ENCODE data around the gene TACR1.
A peak's percentile ranks its signal among the peaks of the same experiment; 100 is the strongest.

Gene TACR1

DNA sequence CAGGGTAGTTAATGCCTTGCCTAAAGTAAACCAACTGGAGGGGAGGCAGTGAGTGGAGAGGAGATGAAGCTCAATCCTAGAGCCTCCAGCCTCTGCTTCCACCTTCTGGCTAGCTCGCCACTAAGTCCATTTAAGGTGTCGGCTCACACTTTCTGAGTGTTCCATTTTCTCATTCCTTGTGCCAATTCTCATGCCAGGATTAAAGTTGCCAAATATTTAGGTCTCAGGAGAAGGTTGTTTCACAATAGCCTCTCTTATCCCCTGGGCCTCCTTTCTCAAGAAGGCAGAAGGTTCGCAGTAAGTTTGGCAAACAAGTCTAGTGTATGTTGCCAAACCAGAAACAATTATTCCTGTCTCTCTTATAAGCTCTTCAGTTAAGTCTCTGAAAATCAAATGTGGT lies 57.2 kb downstream of the TACR1 start:
- DNase-seq, result no peak

DNA sequence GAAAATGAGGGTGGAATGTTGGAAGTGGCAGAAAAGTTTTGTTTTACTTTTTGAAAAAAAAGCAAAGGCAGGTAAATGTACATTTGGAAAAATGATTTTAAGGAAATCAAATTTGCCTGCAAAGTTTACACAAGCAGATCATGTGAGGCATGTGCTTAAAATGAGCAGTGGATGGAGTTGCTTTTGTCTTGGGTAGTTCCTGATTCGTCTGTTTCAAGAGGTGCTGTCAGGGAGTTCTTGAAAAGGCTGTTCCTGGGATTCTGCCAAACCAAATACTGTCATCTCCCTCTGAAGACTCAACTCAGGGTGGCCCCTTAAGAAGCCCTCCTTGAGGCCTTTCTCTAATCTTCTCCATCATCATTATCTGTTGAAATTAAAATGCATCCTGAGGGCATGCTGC lies 59.0 kb downstream of the TACR1 start:
- DNase-seq, result peak; percentile 14

DNA sequence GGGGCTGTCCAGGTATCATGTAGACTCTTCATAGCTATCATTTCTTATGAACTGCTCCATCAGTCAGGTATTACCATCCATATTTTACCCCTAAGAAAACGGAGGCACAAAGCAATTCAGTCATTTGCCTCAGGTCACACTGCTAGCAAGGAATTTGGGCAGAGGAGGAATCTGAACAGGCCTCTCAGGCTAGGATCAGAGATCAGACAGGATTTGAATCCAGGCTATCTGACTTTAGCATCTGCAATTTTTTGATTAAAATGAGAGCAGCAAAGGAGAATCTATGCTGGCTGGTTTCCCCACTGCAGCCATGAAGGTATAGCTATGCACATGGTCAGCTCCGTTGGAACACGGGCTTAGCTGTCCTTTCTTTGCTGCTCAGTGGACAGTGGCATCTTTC lies 60.1 kb downstream of the TACR1 start:
- DNase-seq, result no peak

DNA sequence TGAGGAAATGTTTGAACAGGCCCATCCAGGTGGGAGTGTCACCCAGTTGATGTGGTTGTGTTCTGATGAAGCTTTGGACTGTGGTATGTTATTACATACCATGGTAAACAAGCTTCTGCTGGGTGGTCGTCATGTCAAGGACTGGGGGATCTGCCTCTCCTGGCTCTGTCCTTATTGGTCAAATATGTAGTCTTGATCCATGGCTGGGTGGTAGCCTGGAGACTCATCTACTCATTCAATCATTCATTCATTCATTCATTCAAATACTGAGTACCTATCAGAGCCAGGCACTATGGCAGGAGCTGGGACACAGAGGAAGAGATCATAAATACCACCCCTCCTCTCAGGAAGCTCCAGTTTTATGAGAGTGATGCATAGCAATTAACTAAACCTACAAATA lies 60.8 kb downstream of the TACR1 start:
- no peak for DNase-seq

DNA sequence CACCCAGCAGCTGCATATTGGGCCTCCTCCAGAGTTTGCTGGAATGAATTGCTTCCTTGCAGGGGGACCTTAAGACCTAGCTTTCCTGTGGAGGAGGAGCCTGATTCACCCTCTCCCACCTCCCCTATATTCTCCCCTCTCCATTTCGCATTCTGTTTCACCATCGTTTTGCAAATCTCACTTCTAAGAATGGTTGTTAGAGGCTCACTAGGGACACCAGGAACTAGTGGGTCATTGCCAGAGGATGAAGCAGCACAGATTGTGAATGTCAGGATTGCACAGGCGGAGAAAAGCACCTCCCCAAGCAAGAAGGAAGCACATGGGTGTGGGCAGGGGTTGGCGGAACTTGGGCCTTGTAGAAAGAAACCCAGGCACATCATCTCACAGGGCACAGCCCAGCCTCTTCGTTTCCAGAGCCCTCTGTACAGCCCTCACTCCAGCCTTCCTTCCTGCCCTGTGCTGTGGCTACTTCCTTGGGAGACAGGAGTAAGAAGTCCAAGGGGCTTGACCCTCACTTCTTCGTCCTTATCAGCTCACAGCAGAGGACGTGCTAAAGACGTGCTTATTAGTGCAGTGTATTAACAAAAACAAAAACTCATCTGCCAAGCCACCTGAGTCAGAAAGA lies 63.4 kb downstream of the TACR1 start:
- DNase-seq, result no peak

DNA sequence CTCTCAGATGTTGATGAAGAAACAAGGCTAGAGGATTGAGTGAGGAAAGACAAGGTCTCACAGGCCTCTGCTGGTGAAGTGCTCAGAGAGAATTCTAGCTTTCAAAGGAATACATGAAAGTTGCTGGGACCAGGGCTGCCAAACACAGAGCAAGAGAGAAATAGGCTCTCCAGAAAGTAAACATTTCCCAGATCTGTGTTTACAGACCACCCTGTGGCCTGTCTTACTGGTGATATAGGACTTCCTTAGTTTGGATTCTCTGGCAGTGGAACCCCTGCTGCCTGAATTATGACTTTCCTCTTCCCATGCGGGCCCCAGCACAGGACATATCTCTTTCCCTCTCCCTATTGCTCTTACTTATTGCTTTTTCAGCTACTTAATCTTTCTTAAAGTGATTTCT lies 64.5 kb downstream of the TACR1 start:
- no peak for DNase-seq

DNA sequence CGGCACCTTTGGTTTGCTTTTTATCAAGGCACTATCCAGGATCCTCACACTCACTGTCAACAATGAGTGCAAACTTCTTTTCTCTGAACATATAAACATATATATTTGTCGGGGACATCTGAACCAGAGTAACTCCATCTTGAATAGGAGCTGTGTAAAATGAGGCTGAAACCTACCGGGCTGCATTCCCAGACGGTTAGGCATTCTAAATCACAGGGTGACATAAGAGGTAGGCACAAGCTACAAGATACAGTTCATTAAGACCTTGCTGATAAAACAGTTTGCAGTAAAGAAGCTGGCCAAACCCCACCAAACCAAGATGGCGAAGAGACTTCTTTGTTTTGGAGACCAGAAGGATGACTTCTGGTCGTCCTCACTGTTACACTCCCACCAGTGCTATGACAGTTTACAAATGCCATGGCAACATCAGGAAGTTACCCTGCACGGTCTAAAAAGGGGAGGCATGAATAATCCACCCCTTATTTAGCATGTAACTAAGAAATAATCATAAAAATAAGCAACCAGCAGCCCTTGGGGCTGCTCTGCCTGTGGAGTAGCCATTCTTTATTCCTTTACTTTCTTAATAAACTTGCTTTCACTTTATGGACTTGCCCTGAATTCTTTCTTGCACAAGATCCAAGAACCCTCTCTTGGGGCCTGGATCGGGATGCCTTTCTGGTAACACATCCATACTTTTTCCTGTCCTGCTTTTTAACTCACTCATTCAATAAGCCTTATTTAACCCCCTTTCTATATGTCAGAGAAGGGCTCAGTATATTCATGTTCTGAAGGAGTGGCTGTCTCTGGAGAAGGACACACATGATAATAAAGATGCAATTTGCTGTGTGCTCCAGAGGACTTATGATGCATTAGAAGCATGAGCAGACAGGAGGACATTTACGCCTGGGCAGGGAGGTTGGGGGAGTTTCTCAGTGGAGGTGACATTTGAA lies 65.4 kb downstream of the TACR1 start:
- DNase-seq, result peak; percentile 39

DNA sequence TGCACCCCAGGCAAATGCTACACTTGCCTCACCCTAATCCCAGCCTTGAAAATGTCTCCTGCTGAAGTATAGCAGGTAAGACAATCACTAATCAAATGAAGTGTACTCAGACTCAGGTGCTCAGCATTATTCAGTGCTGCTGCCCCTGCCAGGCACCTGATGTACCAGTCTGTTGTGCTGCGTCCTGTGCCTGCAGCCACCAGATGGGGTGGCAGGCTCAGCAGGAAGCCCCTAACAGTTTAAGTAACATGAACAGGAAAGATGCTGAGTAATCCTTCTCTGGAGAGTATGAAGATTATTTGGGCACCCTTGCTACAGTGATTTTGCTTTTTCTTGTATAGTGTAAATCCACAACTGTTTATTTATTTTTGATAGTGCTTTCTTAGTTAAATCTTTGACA lies 69.1 kb downstream of the TACR1 start:
- peak; percentile 9 for DNase-seq

DNA sequence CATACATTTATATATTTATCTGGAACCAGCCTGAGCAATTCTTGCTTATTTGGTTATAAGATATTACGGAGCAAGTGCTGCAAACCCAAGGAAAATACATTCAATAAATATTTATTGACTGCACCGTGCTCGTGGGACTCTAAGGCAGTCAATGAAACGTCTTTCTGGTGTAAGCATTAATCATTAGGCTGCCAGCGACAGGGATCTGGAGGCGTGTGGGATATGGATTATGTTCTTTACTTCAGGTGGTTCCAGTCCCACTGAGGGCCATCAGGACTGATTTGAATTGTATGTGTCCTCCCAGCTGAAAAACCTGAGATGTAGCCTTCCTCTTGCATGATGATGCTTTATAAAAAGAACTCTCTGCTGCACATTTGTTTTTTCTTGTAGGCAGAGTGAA lies 75.4 kb downstream of the TACR1 start:
- no peak for DNase-seq

DNA sequence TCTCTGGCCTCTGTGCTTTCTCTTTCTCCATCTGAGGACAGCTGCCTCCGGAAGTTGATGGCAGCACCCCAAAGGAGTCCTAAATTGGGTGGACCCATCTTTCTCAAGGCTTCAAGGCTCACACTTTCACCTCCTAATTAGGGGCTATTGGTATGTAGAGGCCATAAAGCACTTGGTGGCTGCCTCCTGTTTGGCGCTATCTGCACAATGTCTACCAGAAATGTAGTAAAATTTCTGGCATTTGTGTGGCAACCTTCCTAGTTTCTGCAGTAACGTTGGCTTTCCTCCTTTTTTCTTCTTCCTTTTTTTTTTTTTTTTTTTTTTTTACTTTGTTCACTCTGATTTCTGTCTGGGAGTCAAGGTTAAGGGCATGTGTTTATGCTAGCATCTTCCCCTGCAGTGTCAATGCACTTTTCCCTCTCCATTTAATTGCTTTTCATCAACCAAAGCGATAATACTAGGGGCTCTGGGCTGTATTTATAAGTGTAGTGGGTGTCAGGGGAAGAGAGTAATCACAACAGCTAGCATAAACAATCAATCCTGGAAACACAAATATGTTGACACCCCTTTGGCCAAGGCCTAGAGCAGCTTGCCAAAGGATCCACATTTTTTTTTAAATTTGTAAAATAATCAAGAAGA lies 86.0 kb downstream of the TACR1 start:
- no peak for DNase-seq

DNA sequence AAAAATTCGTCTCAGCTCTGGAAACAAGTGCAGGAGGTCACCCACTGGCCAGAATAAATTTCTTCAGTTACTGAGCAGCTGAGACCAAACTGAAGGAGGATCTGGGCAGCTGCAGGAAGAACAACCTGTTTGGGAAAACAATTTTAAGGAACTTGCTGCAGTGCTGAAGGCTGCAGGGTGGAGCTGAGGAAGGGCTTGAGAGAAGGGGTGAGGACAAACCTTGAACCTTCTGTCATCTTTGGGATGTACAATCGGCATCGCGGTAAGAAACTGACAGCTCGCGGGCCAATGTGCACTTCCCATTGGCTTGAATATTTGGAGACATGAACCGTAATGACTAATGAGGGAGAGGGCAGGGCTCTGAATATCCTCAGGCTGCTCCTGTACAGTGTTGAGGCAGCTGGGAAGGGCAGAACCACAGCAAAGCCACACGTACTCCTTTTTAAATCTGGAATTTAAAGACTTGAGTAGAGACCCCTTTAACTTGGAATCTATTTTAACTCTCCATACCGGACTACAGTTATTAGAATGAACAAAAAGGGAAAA lies 90.3 kb downstream of the TACR1 start:
- no peak for DNase-seq

DNA sequence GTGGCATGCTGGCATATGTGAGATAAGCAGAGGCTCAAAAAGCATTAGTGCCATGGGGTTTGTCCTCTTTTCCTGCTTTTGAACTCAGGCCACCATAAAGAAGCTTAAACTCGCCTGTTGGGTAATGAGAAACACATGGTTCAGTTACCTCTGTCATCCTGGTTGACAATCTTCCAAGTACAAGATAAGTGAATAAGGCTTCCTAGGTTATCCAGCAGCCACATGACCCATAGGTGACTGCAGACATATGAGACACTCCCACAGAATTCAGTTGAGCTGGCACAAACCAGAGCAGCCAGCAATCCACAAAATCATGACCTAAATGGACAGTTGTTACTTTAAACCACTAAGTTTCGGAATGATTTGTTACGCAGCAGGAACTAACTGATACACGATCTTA lies 97.3 kb downstream of the TACR1 start:
- DNase-seq, result peak; percentile 4

DNA sequence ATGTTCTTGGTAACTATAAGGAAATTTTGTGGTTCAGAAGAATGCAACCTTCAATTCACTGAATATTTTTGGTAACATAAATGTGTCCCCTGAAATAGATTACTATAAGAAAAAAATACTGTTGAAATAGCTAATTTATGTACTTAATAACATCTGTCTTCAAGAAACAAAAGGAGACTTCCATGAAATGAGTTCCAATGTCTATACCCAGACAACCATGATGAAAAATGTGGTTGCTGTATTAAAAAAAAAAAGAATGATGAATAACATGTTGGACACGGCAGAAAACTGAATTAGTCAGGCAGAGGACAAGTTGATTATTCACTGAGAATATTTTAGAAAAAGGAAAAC lies 98.5 kb downstream of the TACR1 start:
- DNase-seq, result no peak

DNA sequence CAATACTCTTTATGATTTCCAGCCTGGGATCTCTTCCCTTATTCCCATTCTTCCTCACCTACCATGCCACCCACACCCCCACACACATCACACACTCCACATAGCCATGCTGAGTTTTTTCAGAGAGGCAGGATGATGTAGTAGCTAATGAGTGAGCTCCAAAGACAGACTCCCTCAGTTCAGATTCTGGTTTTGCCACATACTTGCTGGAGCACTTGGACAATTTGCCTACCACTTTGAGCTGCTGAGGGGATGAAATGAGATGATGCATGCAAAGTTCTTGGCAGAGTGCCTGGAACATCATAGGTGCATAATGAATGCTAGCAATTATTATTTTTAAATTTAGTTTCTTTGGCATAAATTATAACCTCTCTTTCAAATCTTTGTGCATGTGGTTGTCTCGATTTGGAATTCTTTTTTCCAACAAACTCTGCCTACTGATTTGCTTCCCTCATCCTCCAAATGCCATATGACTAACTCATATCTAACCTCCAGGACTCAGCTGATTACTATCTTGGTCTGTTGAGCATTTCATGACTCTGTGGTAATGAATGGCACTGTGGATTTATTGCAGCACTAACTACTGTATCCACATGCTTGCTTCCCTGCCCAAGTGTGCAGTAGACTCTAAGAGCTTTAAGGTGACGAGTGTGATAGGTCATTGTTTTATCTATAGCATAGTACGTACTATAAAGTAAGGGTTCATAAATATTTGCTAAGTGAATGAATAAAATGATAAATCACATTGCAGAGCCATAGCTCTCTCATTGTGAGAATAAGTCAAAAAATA lies 99.1 kb downstream of the TACR1 start:
- DNase-seq, result peak; percentile 99

DNA sequence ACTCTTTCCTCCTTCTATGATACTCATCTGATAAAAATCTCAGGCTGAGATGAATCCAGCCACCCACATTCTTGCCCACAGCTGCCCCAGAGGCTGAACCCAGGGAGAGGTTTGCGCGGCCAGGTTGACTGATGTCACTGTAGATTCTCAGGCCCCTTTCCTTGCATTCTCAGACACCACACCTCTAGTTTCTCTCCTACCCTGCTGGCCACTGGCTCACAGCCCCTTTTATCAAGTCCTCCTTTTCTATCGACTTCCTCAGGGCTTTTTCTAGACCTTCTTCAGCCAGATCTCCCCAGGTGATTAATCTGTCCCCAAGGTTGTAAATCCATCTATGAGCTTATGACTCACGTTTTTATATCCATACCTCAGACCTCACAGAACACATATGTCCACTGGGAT lies 99.8 kb downstream of the TACR1 start:
- peak; percentile 78 for DNase-seq

DNA sequence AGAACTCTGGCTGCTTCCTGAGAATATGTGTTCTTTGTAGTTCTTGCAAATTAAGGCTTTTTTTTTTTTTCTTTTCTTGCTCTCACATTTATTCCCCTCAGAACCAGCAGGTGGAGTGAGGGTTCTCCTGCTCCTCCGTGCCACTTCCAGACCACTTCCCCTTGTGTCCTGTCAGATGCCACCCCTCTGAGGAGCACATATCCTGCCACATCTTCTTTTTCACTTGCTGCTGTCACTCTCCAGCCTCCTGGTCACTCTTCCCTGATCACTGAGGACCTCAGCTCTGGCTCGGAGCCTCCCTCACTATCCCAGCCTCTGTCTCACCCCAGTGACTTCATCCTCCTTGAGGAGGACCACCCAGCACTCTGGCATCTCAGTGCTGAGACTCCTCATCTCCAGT lies 100.5 kb downstream of the TACR1 start:
- DNase-seq, result peak; percentile 47

DNA sequence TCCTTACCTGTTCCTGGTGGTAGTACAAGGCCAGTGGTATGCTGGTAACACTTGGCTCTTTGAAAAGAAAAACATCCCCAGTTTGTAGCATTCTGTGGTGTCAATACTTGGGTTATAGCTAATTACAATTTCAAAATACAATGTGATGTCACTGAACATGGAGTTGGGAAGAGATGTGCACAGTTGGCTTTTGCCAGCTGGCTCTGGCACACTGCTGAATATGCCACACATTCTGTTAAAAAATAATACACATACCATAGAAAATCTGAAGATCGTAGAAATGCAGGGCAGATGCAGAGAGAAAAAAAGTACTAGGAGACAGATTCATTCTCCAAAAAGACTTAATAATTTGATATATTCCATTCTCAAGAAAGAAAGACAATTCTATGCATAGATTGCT lies 101.5 kb downstream of the TACR1 start:
- no peak for DNase-seq

DNA sequence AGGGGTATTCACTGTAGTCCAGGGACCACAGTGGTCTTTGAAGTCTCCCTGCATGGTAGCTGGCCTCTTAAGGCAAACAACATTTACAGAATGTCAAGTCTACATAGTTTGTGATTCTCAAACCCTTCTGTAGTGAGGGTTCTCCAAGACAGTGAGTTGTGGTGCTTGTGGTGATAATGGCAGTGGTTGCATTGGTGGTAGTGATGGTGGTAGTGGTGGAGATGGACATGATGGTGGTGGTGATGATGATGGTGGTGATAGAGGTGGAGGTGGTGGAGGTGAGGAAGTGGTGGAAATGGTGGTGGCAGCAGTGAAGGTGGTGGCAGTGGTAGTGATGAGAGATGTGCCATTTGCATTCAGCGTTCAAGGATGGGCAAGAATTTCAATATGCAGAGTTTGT lies 104.9 kb downstream of the TACR1 start:
- no peak for DNase-seq

DNA sequence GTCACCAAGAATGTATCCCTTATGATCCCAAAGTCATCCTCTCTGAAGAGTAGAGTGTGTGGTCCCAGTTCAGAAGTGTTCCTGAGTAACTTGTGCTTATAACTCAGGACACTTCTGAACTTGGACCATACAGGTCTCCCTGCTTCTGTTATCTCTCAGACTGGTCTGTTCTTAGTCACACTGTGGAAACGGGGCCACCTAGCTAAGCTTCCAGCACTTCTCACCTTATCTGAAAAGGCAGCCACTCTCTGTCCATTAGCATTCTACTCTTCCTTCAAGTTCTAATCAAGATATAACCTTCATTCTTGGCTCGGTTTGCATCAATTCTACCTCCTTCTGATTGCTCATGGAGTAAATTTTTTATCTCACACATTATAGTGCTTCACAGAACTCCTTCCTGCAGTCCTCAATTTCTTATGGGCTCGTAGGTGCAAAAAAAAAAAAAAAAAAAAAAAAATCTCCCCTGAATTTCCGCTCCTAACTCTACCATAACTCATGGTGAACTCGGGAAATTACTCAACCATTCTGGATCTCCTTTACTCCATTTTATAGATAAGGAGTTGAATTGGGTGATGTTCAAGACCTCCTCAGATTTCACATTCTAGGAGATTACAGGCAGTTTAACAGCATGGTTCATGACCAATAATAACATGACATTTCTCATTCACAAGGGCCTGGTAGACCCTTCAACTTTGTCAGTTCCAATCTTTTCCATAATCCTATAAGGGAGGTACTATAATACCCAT lies 108.4 kb downstream of the TACR1 start:
- no peak for DNase-seq

DNA sequence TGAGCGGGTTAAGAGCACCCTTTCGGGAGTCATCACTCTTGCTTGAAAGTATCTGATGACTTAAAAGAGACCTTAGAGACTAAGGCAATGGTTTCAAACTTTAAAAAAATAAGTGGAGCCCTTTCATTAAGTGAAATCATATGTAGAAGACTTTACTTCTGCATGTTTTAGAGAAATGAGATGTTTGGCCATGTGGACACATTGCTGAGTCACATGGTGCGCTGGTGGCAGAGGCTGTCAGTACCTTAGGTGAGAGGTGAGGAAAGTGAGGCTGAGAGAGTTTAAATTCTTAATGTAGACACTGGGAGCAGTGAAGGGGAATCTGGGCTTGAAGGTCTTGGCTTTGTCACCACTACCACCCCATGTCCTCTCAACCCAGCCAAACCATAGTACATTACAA lies 109.8 kb downstream of the TACR1 start:
- no peak for DNase-seq

DNA sequence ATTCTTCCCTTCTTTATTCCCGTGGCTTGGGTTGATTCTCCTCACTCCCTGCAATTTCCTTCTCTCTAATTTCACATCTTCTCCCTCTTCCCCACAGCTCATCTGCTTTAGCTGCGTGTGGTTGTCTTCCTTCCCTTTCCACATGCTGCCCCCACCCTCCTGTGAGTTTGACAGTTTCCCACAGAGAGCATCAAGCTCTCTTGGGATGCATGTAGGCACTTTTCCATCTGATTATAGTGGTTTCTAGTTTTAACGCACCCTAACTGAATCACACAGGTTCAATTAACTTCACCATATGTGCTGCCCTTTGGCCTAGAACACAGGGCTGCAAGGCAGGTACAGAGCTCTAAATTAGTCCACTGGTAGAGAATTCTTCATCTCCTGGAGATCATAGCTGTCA lies 110.5 kb downstream of the TACR1 start:
- DNase-seq, result no peak

DNA sequence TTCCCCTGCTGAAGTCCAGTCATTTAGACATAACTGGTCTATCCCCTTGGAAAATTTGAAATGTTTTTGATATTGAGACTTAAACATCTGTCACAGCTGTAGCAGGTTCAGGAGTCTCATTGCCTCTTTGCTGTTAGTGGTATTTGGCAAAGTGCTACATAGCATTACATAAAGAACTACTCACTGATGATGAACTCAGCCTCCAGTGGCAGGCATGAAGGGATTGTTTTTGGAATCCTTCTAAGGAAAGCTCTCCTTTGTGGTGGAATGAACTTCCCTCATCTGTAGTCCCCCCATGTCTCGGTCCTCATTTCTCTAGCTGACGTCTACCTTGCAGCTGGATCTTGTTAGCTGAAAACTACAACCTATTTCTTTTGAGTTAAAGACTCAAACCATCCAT lies 111.6 kb downstream of the TACR1 start:
- peak; percentile 50 for DNase-seq

Data from fibroblast of skin of abdomen (primary cell).